DND-41 (cell line): ENCODE data around the gene TMEM97.

Source experiments
- ATAC-seq: fragments of 200-7000 bp; cut with Tn5 transposase; 3 replicates; pipeline ENCODE4 v1.9.1; 2021; ENCODE audit warnings: low read depth; ENCODE audit not compliant: insufficient read depth
- DNase-seq: peaks from one replicate; pipeline ENCODE4 v3.0.0-alpha.2; 2020
- H2AFZ ChIP-seq: 2 replicates; pipeline ENCODE4 v1.6.0; 2012; ENCODE audit warnings: low read depth, low read length
- H3K27ac ChIP-seq: 2 replicates; pipeline ENCODE4 v1.5.1; 2012; ENCODE audit warnings: low read length, inconsistent platforms
- H3K27me3 ChIP-seq: fragments of 200-600 bp; sonication (generic); 2 replicates; pipeline ENCODE4 v1.6.0; 2012; ENCODE audit warnings: low read length, mild to moderate bottlenecking, inconsistent platforms; ENCODE audit not compliant: insufficient read depth, poor library complexity
- H3K36me3 ChIP-seq: 2 replicates; pipeline ENCODE4 v1.5.1; 2012; ENCODE audit warnings: low read length, inconsistent platforms; ENCODE audit not compliant: insufficient read depth
- H3K4me1 ChIP-seq: 2 replicates; pipeline ENCODE4 v1.5.1; 2012; ENCODE audit warnings: mild to moderate bottlenecking, low read length; ENCODE audit not compliant: insufficient read depth
- H3K4me2 ChIP-seq: 2 replicates; pipeline ENCODE4 v1.6.0; 2012; ENCODE audit warnings: mild to moderate bottlenecking, moderate library complexity, low read length, inconsistent platforms; ENCODE audit not compliant: insufficient read depth
- H3K4me3 ChIP-seq, 2 experiments: fragments of 200-600 bp in 1 of 2; shearing (Covaris generic) in 1 of 2; 2 replicates each; pipeline ENCODE4 v1.5.1; 2012 to 2016; ENCODE audit warnings: inconsistent platforms in 2 of 2, low read length in 2 of 2, mild to moderate bottlenecking in 2 of 2, low read depth in 1 of 2, moderate library complexity in 1 of 2
- H3K79me2 ChIP-seq: 2 replicates; pipeline ENCODE4 v1.6.0; 2012; ENCODE audit warnings: low read length, inconsistent platforms; ENCODE audit not compliant: insufficient read depth
- H3K9ac ChIP-seq: 2 replicates; pipeline ENCODE4 v1.6.0; 2012; ENCODE audit warnings: low read depth, mild to moderate bottlenecking, inconsistent platforms, low read length, moderate library complexity
- H3K9me3 ChIP-seq: 2 replicates; pipeline ENCODE4 v1.5.1; 2012; ENCODE audit warnings: low read length, moderate library complexity, mild to moderate bottlenecking, inconsistent platforms; ENCODE audit not compliant: insufficient read depth, severe bottlenecking
- H4K20me1 ChIP-seq: 2 replicates; pipeline ENCODE4 v1.6.0; 2012; ENCODE audit warnings: low read length; ENCODE audit not compliant: insufficient read depth
- EZH2 ChIP-seq: IDR thresholded peaks from 3 replicates; pipeline ENCODE4 v1.6.1; 2012; ENCODE audit warnings: borderline replicate concordance, low read depth, mild to moderate bottlenecking, moderate library complexity, low read length, inconsistent platforms; ENCODE audit not compliant: severe bottlenecking
- TF ChIP-seq, protein P1 (sequence below): IDR thresholded peaks from 2 replicates; pipeline ENCODE4 v1.5.1; 2012; ENCODE audit warnings: borderline replicate concordance, low read length, moderate library complexity, mild to moderate bottlenecking; ENCODE audit not compliant: poor library complexity, severe bottlenecking; ENCODE audit errors: extremely low read depth

Gene TMEM97

DNA sequence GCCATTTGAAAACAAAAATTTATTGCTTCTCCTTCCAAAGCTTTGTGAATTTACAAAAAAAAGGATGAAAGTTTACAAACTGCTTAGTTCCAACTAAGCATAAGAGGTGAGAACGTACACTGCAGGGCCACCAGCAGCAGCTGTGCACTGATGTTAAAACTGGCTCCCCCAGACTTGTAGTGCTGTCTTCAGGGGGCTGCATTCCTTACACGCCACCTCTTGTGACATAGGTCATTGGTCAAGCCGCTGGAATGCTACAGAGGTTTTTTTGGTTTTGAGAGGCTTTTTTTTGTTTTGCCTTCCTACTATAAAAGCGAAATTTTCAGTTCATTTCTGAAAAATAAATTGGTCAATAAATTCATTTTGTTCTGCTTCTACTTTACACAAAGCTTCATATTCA is 9.3 kb downstream of the TMEM97 start:
- Histone ChIP-seq H3K9me3 (no peaks in the 10 kb centered on the region), H3K9ac (no peak overlapping the region), H4K20me1 (peaks cover 29% of the 10 kb centered on the region; the same call in 1 of the 2 replicates), H2AFZ (no peak overlapping the region), H3K4me3 (no peak overlapping the region), H3K4me2 (no peak overlapping the region), H3K79me2 (peaks cover 45% of the 10 kb centered on the region), H3K27me3 (no peaks in the 10 kb centered on the region), H3K4me1 (peaks cover 8% of the 10 kb centered on the region; the same call in 1 of the 2 replicates), H3K36me3 (peaks cover 63% of the 10 kb centered on the region), H3K27ac (no peak overlapping the region)
- no peak for TF ChIP-seq EZH2
- TF ChIP-seq, protein P1, sequence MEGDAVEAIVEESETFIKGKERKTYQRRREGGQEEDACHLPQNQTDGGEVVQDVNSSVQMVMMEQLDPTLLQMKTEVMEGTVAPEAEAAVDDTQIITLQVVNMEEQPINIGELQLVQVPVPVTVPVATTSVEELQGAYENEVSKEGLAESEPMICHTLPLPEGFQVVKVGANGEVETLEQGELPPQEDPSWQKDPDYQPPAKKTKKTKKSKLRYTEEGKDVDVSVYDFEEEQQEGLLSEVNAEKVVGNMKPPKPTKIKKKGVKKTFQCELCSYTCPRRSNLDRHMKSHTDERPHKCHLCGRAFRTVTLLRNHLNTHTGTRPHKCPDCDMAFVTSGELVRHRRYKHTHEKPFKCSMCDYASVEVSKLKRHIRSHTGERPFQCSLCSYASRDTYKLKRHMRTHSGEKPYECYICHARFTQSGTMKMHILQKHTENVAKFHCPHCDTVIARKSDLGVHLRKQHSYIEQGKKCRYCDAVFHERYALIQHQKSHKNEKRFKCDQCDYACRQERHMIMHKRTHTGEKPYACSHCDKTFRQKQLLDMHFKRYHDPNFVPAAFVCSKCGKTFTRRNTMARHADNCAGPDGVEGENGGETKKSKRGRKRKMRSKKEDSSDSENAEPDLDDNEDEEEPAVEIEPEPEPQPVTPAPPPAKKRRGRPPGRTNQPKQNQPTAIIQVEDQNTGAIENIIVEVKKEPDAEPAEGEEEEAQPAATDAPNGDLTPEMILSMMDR = no peak
- DNase-seq (no peak), ATAC-seq (no peak)

DNA sequence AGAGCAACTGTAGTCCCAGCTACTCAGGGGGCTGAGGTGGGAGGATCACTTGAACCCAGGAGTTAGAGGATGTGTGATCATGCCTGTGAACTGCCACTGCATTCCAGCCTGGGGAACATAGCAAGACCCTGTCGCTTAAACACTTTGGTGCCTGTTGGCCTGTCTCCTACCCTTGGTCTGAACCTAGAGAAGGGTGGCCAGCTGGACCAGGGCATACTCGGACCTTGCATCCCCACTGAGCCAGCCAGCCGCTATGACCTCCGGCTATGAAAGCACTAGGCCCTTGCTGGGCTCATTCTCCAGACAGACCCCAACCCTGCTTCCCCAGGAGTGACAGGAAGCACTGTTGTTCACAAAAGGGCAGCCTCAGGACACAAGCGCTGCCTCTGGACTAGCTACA is 11.7 kb downstream of the TMEM97 start:
- peaks cover 18% of the 10 kb centered on the region for H4K20me1 ChIP-seq
- no peak overlapping the region for H3K4me2 ChIP-seq
- H3K4me3 ChIP-seq = no peak overlapping the region
- H3K27me3 ChIP-seq = no peaks in the 10 kb centered on the region
- peaks cover 25% of the 10 kb centered on the region for H3K4me1 ChIP-seq
- peaks cover 41% of the 10 kb centered on the region for H3K79me2 ChIP-seq
- H3K27ac ChIP-seq = no peak overlapping the region
- H3K9me3 ChIP-seq = no peaks in the 10 kb centered on the region
- no peak overlapping the region for H2AFZ ChIP-seq
- TF ChIP-seq, protein P1 = no peak
- DNase-seq (no peak), ATAC-seq (no peak)
- no peak overlapping the region for H3K9ac ChIP-seq
- H3K36me3 ChIP-seq = peaks cover 52% of the 10 kb centered on the region

DNA sequence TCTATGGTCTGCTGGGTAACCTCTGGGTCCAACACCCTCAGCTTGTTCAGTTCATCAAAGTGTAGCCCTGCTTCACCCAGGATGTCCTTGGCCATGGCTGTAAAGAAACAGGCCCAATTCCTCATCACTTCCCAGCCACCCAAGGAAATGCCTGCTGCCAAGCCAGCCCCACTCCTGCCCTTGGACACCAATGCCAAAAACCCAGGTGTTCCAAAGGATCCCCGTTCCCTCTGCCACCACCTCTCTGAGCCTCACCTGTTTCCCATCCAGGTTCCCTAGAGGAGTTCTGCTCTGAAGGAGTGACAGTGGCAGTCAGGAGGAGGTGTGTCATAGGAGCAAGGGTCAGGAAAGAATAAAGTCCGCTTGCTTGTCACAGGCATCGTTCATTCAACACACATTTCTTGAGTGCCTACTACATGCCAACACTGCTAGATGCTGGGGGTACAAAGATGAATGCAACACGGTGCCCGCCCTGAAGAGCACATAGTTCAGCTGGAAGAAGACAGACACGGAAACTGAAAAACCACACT is 13.0 kb downstream of the TMEM97 start:
- no peak for DNase-seq
- no peak overlapping the region for H3K4me3 ChIP-seq
- peaks cover 41% of the 10 kb centered on the region for H3K79me2 ChIP-seq
- H2AFZ ChIP-seq = no peak overlapping the region
- H3K9ac ChIP-seq = no peak overlapping the region
- H3K4me2 ChIP-seq = 0 out of 2 replicates have a peak overlapping the region, but pooled peaks have one; percentile 3
- H3K27me3 ChIP-seq = no peaks in the 10 kb centered on the region
- peaks cover 39% of the 10 kb centered on the region for H3K36me3 ChIP-seq
- H3K9me3 ChIP-seq = no peaks in the 10 kb centered on the region
- H3K4me1 ChIP-seq = peaks cover 33% of the 10 kb centered on the region
- ATAC-seq = no peak
- H4K20me1 ChIP-seq = peaks cover 7% of the 10 kb centered on the region
- TF ChIP-seq, protein P1 = no peak
- no peak for TF ChIP-seq EZH2
- no peak overlapping the region for H3K27ac ChIP-seq
